T-helper 2 cell treated with Interferon-gamma antibody and Interleukin-4, amounts not matched to agents 100 ng/mL and 5 ng/mL, for 36 hours (primary cell): Measurements from ENCODE around the gene ELOVL4. TPM values are rescaled to one million over a fixed set of nuclear protein-coding genes. Genes with fewer than 3 reads are reported as not detected.

Experiments used
- intact Hi-C: fragments of 100-400 bp; cut with micrococcal nuclease; formaldehyde crosslinking; loops from one replicate; pipeline ENCODE4 v1.15.1; 2023
- total RNA-seq: library from RNA; stranded (reverse); gene quantifications from 2 replicates; pipeline ENCODE4 v1.2.3, GENCODE V29; 2022

Gene ELOVL4
- total RNA-seq, 1 donor from 2014 or later, result 0.43 TPM

GRCh38 chr6:79913369-79913768 is 34.0 kb downstream of the ELOVL4 start:
- intact Hi-C loops, result no loop called here

- intact Hi-C loops, result no loop called here
Measured at GRCh38 chr6:79911992-79912391, 35.4 kb downstream of the ELOVL4 start.

- intact Hi-C loops, result no loop called here
Measured at GRCh38 chr6:79909517-79909916, 37.8 kb downstream of the ELOVL4 start.

GRCh38 chr6:79902046-79902445 is 45.3 kb downstream of the ELOVL4 start:
- intact Hi-C loops, result no loop called here

- intact Hi-C loops, result no loop called here
Measured at GRCh38 chr6:79898076-79898475, 49.3 kb downstream of the ELOVL4 start.

- intact Hi-C loops, result no loop called here
Measured at GRCh38 chr6:79896075-79896449, 51.3 kb downstream of the ELOVL4 start.

- intact Hi-C loops, result no loop called here
Measured at GRCh38 chr6:79895382-79896074, 51.8 kb downstream of the ELOVL4 start.

GRCh38 chr6:79894939-79895338 is 52.4 kb downstream of the ELOVL4 start:
- intact Hi-C loops, result no loop called here

- intact Hi-C loops, result no loop called here
Measured at GRCh38 chr6:79888587-79888986, 58.8 kb downstream of the ELOVL4 start.

- intact Hi-C loops, result loop anchor here (10.0 kb wide), 1 partner anchor 343 kb away; the partner anchor contains the start of gene LCA5
Measured at GRCh38 chr6:79878142-79878748, 69.1 kb downstream of the ELOVL4 start.

- intact Hi-C loops, result loop anchor here (5.0 to 10.0 kb wide), 2 partner anchors 233 to 340 kb away; partner anchors contain the start of genes BCKDHB and LCA5
Measured at GRCh38 chr6:79874531-79875134, 72.7 kb downstream of the ELOVL4 start.

- intact Hi-C loops, result loop anchor here (5.0 to 10.0 kb wide), 2 partner anchors 234 to 338 kb away; partner anchors contain the start of genes BCKDHB and LCA5
Measured at GRCh38 chr6:79872986-79873385, 74.4 kb downstream of the ELOVL4 start.

- intact Hi-C loops, result loop anchor here (5.0 to 10.0 kb wide), 2 partner anchors 235 to 338 kb away; partner anchors contain the start of genes BCKDHB and LCA5
Measured at GRCh38 chr6:79872303-79872702, 75.0 kb downstream of the ELOVL4 start.

GRCh38 chr6:79869600-79870084 is 77.7 kb downstream of the ELOVL4 start:
- intact Hi-C loops, result loop anchor here (2.0 to 10.0 kb wide), 10 partner anchors 57 to 1885 kb away; partner anchors contain the start of genes BCKDHB, ELOVL4, HMGN3 and IRAK1BP1

GRCh38 chr6:79869184-79869583 is 78.2 kb downstream of the ELOVL4 start:
- intact Hi-C loops, result loop anchor here (2.0 to 10.0 kb wide), 8 partner anchors 57 to 1886 kb away; partner anchors contain the start of genes ELOVL4, HMGN3, IRAK1BP1 and TENT5A

- intact Hi-C loops, result loop anchor here (1.0 to 10.0 kb wide), 9 partner anchors 56 to 1887 kb away; partner anchors contain the start of genes ELOVL4, HMGN3, IRAK1BP1 and TENT5A
Measured at GRCh38 chr6:79868098-79868722, 79.1 kb downstream of the ELOVL4 start.

Other genes starting within 250 kb of the ELOVL4 start
- gene TTK, start 57.1 kb upstream of the ELOVL4 start, total RNA-seq, result 31.2 and 31.6 TPM in 2 replicates
- 14.9 and 17.1 TPM in 2 replicates for gene BCKDHB, start 159.1 kb upstream of the ELOVL4 start, total RNA-seq